Spleen (tissue), 7 donors: Measurements from ENCODE around the gene TMEM169.
"Not testable (repeated sequence)": the region's sequence is repeated elsewhere in the genome, so short reads cannot be mapped to it uniquely, and the experiment has no call there.

ENCODE experiments used
- CTCF ChIP-seq, 11 experiments: fragments of 200-600 bp in 7 of 11; fragments of 450-650 bp in 4 of 11; sonication (generic) in 4 of 11; IDR thresholded peaks in 8 of 11; conservative IDR thresholded peaks in 3 of 11; 1 replicate in 7 of 11; 2 replicates in 4 of 11; pipeline versions ENCODE4 v1.4.0 to v1.8.0; 2016 to 2021; ENCODE audit warnings: antibody characterized with exemption in 11 of 11, inconsistent platforms in 4 of 11, mild to moderate bottlenecking in 1 of 11
- POLR2A ChIP-seq, 3 donors: fragments of 450-650 bp; IDR thresholded peaks; one replicate each; pipeline ENCODE4 v1.5.1; 2017; ENCODE audit warnings: antibody characterized with exemption in 3 of 3, mild to moderate bottlenecking in 1 of 3
- POLR2AphosphoS5 ChIP-seq, 3 donors: sonication (generic); formaldehyde crosslinking; IDR thresholded peaks; one replicate each; pipeline ENCODE4 v1.5.1; 2017; ENCODE audit warnings: antibody characterized with exemption in 3 of 3
- donor health status: DM: no; HTN: no; CAD: no; lungs with moderate emphysema.
- donor health status: DM: no; HTN: no; CAD: no.
- donor health status: DM: no; HTN: no; CAD: no.

GRCh38 chr2:216080048-216080447, 1.7 kb upstream of the TMEM169 start:
- TF ChIP-seq CTCF (IDR thresholded peaks at IDR 0.05 in 8 of 11, conservative IDR thresholded peaks at IDR 0.05 in 3 of 11); POLR2A (IDR thresholded peaks at IDR 0.05); POLR2AphosphoS5 (IDR thresholded peaks at IDR 0.05): not testable (repeated sequence)
